ENCODE measurements around the gene FCER1A. TPM values are rescaled to one million over a fixed set of nuclear protein-coding genes. Genes with fewer than 3 reads are reported as not detected.

Gene FCER1A
- polyA plus RNA-seq (ENCODE audit: low read depth in 6 of 6): 1 to 10 TPM in 1 of 6 donors, under 1 TPM in 3, not detected in 2; 0.27 to 1.6 (median 0.49) TPM

GRCh38 chr1:159302095-159302494 lies at the start of gene FCER1A:
Gene FCER1A (plus strand): TSS chr1:159302336. CDS start chr1:159302365, 29 bp downstream.
- ATAC-seq (ENCODE audit: low read depth in 2 of 2) (no peak), DNase-seq (no peak)
- H3K27ac Mint-ChIP-seq: no peak within 1 kb of the TSS
- no peaks in the 10 kb centered on the region for H3K4me1 Mint-ChIP-seq
- no peaks in the 10 kb centered on the region for H3K36me3 Mint-ChIP-seq
- H3K9me3 Mint-ChIP-seq: no peaks in the 10 kb centered on the region
- H3K27me3 Mint-ChIP-seq: peaks cover 26 to 33% (median 28%) of the 10 kb centered on the region in 3 donors
- no peak within 1 kb of the TSS for H3K4me3 Mint-ChIP-seq

GRCh38 chr1:159261311-159261710 lies 40.8 kb upstream of the FCER1A start:
- Mint-ChIP-seq H3K36me3 (no peaks in the 10 kb centered on the region), H3K4me3 (no peak overlapping the region), H3K27me3 (peaks cover 9 to 19% (median 15%) of the 10 kb centered on the region in 3 donors), H3K9me3 (peaks cover 0 to 18% (median 4%) of the 10 kb centered on the region in 7 donors), H3K4me1 (no peaks in the 10 kb centered on the region), H3K27ac (no peak overlapping the region)
- ATAC-seq (ENCODE audit: low read depth in 2 of 2) (no peak), DNase-seq (no peak)

- ATAC-seq (ENCODE audit: low read depth in 2 of 2) (no peak), DNase-seq (no peak)
- Mint-ChIP-seq H3K9me3 (peaks cover 0 to 17% (median 4%) of the 10 kb centered on the region in 7 donors), H3K4me1 (no peaks in the 10 kb centered on the region), H3K27me3 (peaks cover 15 to 25% (median 20%) of the 10 kb centered on the region in 3 donors), H3K27ac (no peak overlapping the region), H3K36me3 (no peaks in the 10 kb centered on the region), H3K4me3 (no peak overlapping the region)
These were observed 40.2 kb upstream of the FCER1A start for GRCh38 chr1:159261721-159262494.

- ATAC-seq (ENCODE audit: low read depth in 2 of 2): no peak
- no peak for DNase-seq
- H3K4me1 Mint-ChIP-seq: no peaks in the 10 kb centered on the region
- H3K36me3 Mint-ChIP-seq: no peaks in the 10 kb centered on the region
- no peak overlapping the region for H3K27ac Mint-ChIP-seq
- peaks cover 0 to 22% (median 4%) of the 10 kb centered on the region in 7 donors for H3K9me3 Mint-ChIP-seq
- H3K27me3 Mint-ChIP-seq: peaks cover 32 to 59% (median 46%) of the 10 kb centered on the region in 3 donors
- H3K4me3 Mint-ChIP-seq: no peak overlapping the region
These were observed 35.3 kb upstream of the FCER1A start for GRCh38 chr1:159266832-159267231.

GRCh38 chr1:159274631-159275030 lies 27.5 kb upstream of the FCER1A start:
- DNase-seq: no peak
- Mint-ChIP-seq H3K36me3 (no peaks in the 10 kb centered on the region), H3K4me1 (no peaks in the 10 kb centered on the region), H3K27me3 (peaks cover 10 to 52% (median 42%) of the 10 kb centered on the region in 3 donors), H3K27ac (no peak overlapping the region), H3K9me3 (peaks cover 0 to 4% (median 3%) of the 10 kb centered on the region in 7 donors), H3K4me3 (no peak overlapping the region)
- no peak for ATAC-seq (ENCODE audit: low read depth in 2 of 2)

- Mint-ChIP-seq H3K27me3 (peaks cover 11 to 41% (median 30%) of the 10 kb centered on the region in 3 donors), H3K9me3 (peaks cover 0 to 3% (median 0%) of the 10 kb centered on the region in 7 donors), H3K4me3 (no peak overlapping the region), H3K36me3 (no peaks in the 10 kb centered on the region), H3K27ac (no peak overlapping the region), H3K4me1 (no peaks in the 10 kb centered on the region)
- ATAC-seq (ENCODE audit: low read depth in 2 of 2) (no peak), DNase-seq (no peak)
These were observed 26.2 kb upstream of the FCER1A start for GRCh38 chr1:159275891-159276290.

- no peak for DNase-seq
- peaks cover 17 to 27% (median 19%) of the 10 kb centered on the region in 3 donors for H3K27me3 Mint-ChIP-seq
- peaks cover 0 to 3% (median 0%) of the 10 kb centered on the region in 7 donors for H3K9me3 Mint-ChIP-seq
These were observed 22.4 kb upstream of the FCER1A start for GRCh38 chr1:159279773-159280172.

GRCh38 chr1:159282118-159282517 lies 20.0 kb upstream of the FCER1A start:
- H3K36me3 Mint-ChIP-seq: no peaks in the 10 kb centered on the region

More at GRCh38 chr1:159279773-159280172, 22.4 kb upstream of the FCER1A start:
- H3K36me3 Mint-ChIP-seq: no peaks in the 10 kb centered on the region
- no peak overlapping the region for H3K4me3 Mint-ChIP-seq
- H3K27ac Mint-ChIP-seq: no peak overlapping the region
- H3K4me1 Mint-ChIP-seq: no peaks in the 10 kb centered on the region
- ATAC-seq (ENCODE audit: low read depth in 2 of 2): no peak

GRCh38 chr1:159289060-159289459 lies 13.1 kb upstream of the FCER1A start:
- DNase-seq (no peak), ATAC-seq (ENCODE audit: low read depth in 2 of 2) (no peak)
- Mint-ChIP-seq H3K9me3 (no peaks in the 10 kb centered on the region), H3K27ac (no peak overlapping the region), H3K4me1 (no peaks in the 10 kb centered on the region), H3K27me3 (peaks cover 28 to 43% (median 33%) of the 10 kb centered on the region in 3 donors), H3K4me3 (no peak overlapping the region), H3K36me3 (no peaks in the 10 kb centered on the region)

More at GRCh38 chr1:159282118-159282517, 20.0 kb upstream of the FCER1A start:
- ATAC-seq (ENCODE audit: low read depth in 2 of 2): no peak
- Mint-ChIP-seq H3K9me3 (peaks cover 0 to 3% (median 0%) of the 10 kb centered on the region in 7 donors), H3K4me1 (no peaks in the 10 kb centered on the region), H3K27ac (no peak overlapping the region), H3K4me3 (no peak overlapping the region), H3K27me3 (peaks cover 19 to 24% (median 20%) of the 10 kb centered on the region in 3 donors)
- DNase-seq: no peak

- no peaks in the 10 kb centered on the region for H3K9me3 Mint-ChIP-seq
- no peaks in the 10 kb centered on the region for H3K4me1 Mint-ChIP-seq
- peaks cover 25 to 43% (median 28%) of the 10 kb centered on the region in 3 donors for H3K27me3 Mint-ChIP-seq
- no peaks in the 10 kb centered on the region for H3K36me3 Mint-ChIP-seq
- H3K4me3 Mint-ChIP-seq: no peak overlapping the region
- no peak for DNase-seq
- H3K27ac Mint-ChIP-seq: no peak overlapping the region
- ATAC-seq (ENCODE audit: low read depth in 2 of 2): no peak
These were observed 10.7 kb upstream of the FCER1A start for GRCh38 chr1:159291424-159291823.

- no peak for DNase-seq
- H3K27me3 Mint-ChIP-seq: peaks cover 9 to 17% (median 13%) of the 10 kb centered on the region in 3 donors
- no peak overlapping the region for H3K27ac Mint-ChIP-seq
- no peak for ATAC-seq (ENCODE audit: low read depth in 2 of 2)
- no peak overlapping the region for H3K4me3 Mint-ChIP-seq
- H3K9me3 Mint-ChIP-seq: no peaks in the 10 kb centered on the region
- no peaks in the 10 kb centered on the region for H3K4me1 Mint-ChIP-seq
- no peaks in the 10 kb centered on the region for H3K36me3 Mint-ChIP-seq
These were observed 5.3 kb upstream of the FCER1A start for GRCh38 chr1:159296706-159297375.

GRCh38 chr1:159300146-159300545 lies 2.0 kb upstream of the FCER1A start:
- Mint-ChIP-seq H3K9me3 (no peaks in the 10 kb centered on the region), H3K4me3 (no peak overlapping the region), H3K27me3 (peaks cover 17 to 28% (median 18%) of the 10 kb centered on the region in 3 donors), H3K36me3 (no peaks in the 10 kb centered on the region), H3K4me1 (no peaks in the 10 kb centered on the region), H3K27ac (no peak overlapping the region)
- DNase-seq (no peak), ATAC-seq (ENCODE audit: low read depth in 2 of 2) (no peak)

GRCh38 chr1:159307346-159308020 lies 5.3 kb downstream of the FCER1A start:
- no peaks in the 10 kb centered on the region for H3K36me3 Mint-ChIP-seq
- no peaks in the 10 kb centered on the region for H3K4me1 Mint-ChIP-seq
- ATAC-seq (ENCODE audit: low read depth in 2 of 2) (no peak), DNase-seq (no peak)
- H3K9me3 Mint-ChIP-seq: peaks cover 0 to 2% (median 0%) of the 10 kb centered on the region in 7 donors
- H3K27ac Mint-ChIP-seq: no peak overlapping the region
- H3K27me3 Mint-ChIP-seq: peaks cover 31 to 60% (median 33%) of the 10 kb centered on the region in 3 donors
- no peak overlapping the region for H3K4me3 Mint-ChIP-seq

All from naive B cell (primary cell).